Measurements from ENCODE around the gene COL8A2.

COL8A2 gene

DNA sequence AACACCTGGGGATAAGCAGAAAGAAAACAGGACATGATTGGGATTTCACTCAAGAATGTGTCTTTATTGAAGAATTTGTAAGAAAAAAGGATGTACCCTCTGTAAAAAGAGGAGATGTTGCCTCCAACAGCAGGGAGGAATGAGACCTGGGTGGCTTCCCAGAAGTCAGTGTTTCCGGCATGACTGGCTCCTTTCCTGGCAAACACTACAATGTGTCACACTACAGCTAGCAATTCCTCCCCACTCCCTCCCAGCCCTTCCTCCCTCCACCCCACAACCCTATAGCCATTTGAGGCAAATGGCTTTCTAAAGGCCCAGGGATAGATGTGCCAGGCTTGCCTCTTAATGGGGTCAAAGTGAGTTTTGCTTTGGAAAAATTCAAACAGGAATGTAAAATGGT, 11.5 kb upstream of the COL8A2 start:
- TF ChIP-seq CTCF (IDR thresholded peaks at IDR 0.05; ENCODE audit: low read depth, low read length, missing control alignments) = no peak
- Histone ChIP-seq H3K27me3 (replicated peaks) (no peaks in the 10 kb centered on the region), H3K27ac (peak overlapping the region; percentile 49), H3K36me3 (replicated peaks) (peaks cover 18% of the 10 kb centered on the region), H3K4me3 (ENCODE audit: low read depth, low read length) (no peak overlapping the region)
- DNase-seq = peak; percentile 79
- in situ Hi-C loops (cut with HindIII; ENCODE audit: low pct_ligation_motif_present, low sequenced_read_pairs) = loop anchor here (10.0 kb wide), 1 partner anchor 148 kb away; no protein-coding TSS in a partner anchor

- Histone ChIP-seq H3K27ac (no peak overlapping the region), H3K4me3 (ENCODE audit: low read depth, low read length) (no peak overlapping the region), H3K27me3 (replicated peaks) (no peaks in the 10 kb centered on the region), H3K36me3 (replicated peaks) (peaks cover 18% of the 10 kb centered on the region)
- in situ Hi-C loops (cut with HindIII; ENCODE audit: low pct_ligation_motif_present, low sequenced_read_pairs) = loop anchor here (10.0 kb wide), 1 partner anchor 149 kb away; no protein-coding TSS in a partner anchor
- no peak for DNase-seq
- TF ChIP-seq CTCF (IDR thresholded peaks at IDR 0.05; ENCODE audit: low read depth, low read length, missing control alignments) = no peak
These were observed 10.8 kb upstream of the COL8A2 start for GRCh38 chr1:36135796-36136195.

DNA sequence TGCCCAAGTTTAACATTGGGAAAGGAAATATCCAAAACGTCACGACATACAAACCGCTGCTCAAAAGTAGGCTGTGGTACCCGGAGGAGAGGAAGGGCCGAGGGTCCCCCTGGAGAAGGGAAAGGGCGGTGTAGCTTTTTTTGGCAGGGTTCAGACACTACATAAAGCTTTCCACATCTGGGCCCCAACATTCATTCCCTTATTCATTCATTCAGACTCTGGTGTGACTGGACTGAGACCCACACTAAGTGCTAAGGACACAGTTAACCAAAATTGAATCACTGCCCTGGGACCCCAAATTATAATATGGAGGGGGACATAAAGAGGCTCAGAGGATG, 10.3 kb upstream of the COL8A2 start:
- no peaks in the 10 kb centered on the region for H3K27me3 ChIP-seq (replicated peaks)
- H3K27ac ChIP-seq = no peak overlapping the region
- H3K4me3 ChIP-seq (ENCODE audit: low read depth, low read length) = no peak overlapping the region
- no peak for TF ChIP-seq CTCF (IDR thresholded peaks at IDR 0.05; ENCODE audit: low read depth, low read length, missing control alignments)
- peaks cover 18% of the 10 kb centered on the region for H3K36me3 ChIP-seq (replicated peaks)
- in situ Hi-C loops (cut with HindIII; ENCODE audit: low pct_ligation_motif_present, low sequenced_read_pairs) = loop anchor here (10.0 kb wide), 1 partner anchor 150 kb away; no protein-coding TSS in a partner anchor
- DNase-seq = no peak

GRCh38 chr1:36134505-36135329, 9.7 kb upstream of the COL8A2 start:
- Histone ChIP-seq H3K27me3 (replicated peaks) (no peaks in the 10 kb centered on the region), H3K36me3 (replicated peaks) (peaks cover 18% of the 10 kb centered on the region), H3K4me3 (ENCODE audit: low read depth, low read length) (no peak overlapping the region), H3K27ac (no peak overlapping the region)
- TF ChIP-seq CTCF (IDR thresholded peaks at IDR 0.05; ENCODE audit: low read depth, low read length, missing control alignments) = peak; percentile 90
- in situ Hi-C loops (cut with HindIII; ENCODE audit: low pct_ligation_motif_present, low sequenced_read_pairs) = loop anchor here (10.0 kb wide), 1 partner anchor 150 kb away; no protein-coding TSS in a partner anchor
- DNase-seq = peak; percentile 55

DNA sequence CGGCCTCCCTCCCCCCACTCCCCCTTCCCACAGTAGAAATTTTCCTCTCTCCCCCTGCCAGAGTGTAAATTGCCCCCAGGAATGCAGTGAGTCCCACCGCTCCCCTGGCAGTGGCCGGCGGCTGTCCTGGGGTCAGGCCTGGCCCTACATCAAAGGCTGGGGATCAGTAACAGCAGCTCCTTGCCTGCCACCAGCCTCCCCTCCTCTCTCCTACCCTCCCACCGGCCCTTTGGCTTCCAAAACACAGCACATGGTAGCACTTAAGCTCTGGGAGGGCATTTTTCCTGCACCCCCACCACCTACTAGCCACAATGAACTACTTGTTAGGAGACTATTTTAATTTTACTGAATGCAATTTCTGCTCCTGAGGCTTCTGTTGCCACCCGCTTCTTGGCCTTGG, 9.0 kb upstream of the COL8A2 start:
- Histone ChIP-seq H3K27me3 (replicated peaks) (no peaks in the 10 kb centered on the region), H3K4me3 (ENCODE audit: low read depth, low read length) (no peak overlapping the region), H3K27ac (no peak overlapping the region), H3K36me3 (replicated peaks) (peaks cover 18% of the 10 kb centered on the region)
- TF ChIP-seq CTCF (IDR thresholded peaks at IDR 0.05; ENCODE audit: low read depth, low read length, missing control alignments) = no peak
- in situ Hi-C loops (cut with HindIII; ENCODE audit: low pct_ligation_motif_present, low sequenced_read_pairs) = loop anchor here (10.0 kb wide), 1 partner anchor 151 kb away; no protein-coding TSS in a partner anchor
- no peak for DNase-seq

All from brain microvascular endothelial cell (primary cell).